HG02678 (cell line): ENCODE measurements around the gene TNFAIP1.
"Not testable (repeated sequence)": the region's sequence is repeated elsewhere in the genome, so short reads cannot be mapped to it uniquely, and the experiment has no call there.

ENCODE experiments used
- ATAC-seq: cut with Tn5 transposase; IDR thresholded peaks from one replicate; pipeline ENCODE4 v1.9.1; 2021; ENCODE audit warnings: mild to moderate bottlenecking, moderate library complexity; ENCODE audit not compliant: unreplicated experiment

TNFAIP1 gene

DNA sequence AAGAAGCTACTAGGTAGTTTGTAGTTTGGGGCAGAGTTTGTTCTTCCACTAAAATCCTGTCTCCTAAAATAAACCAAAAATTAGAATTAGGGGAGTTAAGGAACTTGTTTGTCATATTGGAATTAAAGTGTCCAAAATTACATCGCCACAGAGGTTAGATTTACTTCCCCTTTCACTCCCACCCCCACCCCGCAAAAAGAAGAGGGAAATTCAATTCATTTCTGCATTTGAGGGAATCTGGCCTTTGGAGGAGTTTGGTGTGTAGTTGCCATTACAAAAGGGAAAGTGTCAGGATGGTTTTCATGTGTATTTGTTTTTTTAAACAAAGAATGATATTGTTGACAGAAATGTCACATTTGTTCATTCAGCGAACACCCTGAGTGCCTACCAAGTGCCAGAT lies 10.8 kb upstream of the TNFAIP1 start:
- ATAC-seq: no peak

DNA sequence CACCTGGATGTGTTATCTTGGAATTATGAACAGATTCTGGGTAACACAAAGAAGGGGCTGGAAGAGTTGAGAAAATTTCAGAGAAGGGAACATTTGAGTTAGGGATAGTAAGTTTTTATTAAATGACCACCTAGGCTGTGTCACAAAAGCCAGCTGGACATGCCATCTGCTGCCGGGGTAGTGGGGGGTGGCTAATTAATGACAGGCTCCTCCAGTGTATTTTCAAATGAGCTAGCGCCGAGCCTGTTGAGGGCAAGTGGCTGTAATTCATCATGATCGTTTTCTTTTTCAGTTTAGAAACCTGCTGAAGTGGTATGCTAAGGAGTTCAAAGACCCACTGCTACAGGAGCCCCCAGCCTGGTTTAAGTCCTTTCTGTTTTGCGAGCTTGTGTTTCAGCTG lies 10.3 kb upstream of the TNFAIP1 start:
- no peak for ATAC-seq

DNA sequence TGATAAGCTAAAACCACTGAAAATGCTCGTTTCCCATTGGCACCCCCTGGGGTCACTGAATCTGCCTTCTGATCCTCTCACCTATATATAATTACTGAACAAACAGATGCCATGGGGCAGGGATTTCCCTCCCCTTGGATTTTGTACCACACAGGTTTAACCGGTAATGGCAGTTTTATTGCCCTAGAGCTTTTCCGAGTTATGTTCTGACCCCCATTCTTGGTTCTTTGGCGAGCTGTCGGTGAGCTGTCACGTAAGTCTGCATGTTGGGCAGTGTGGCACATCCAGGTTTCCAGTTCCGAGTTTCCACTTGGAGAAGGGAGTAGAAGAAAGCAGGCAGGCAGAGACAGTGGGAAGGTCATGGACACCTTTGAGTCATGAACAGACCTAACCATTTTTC lies 9.4 kb upstream of the TNFAIP1 start:
- no peak for ATAC-seq

DNA sequence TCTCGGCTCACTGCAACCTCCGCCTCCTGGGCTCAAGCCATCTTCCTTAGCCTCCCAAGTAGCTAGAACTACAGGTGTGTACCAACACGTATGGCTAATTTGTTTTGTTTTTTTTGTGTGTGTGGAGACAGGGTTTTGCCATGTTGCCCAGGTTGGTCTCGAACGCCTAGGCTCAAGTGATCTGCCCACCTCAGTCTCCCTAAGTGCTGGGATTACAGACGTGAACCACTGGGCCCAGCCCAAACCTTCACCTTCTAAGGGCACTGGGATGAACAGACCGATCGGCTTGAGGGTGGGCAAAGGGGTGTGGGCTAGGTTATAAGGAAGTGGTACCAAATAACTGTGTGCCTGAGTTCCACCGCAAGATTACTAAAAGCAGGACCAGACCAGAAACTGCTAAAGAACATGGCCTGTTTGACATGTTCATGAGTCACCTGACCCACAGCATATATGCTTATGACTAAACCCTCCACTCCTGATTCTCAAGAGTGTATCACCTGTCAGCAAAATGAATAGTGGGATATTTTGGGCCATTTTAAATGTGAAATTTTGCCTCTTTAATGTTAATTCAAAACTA lies 8.4 kb upstream of the TNFAIP1 start:
- no peak for ATAC-seq

DNA sequence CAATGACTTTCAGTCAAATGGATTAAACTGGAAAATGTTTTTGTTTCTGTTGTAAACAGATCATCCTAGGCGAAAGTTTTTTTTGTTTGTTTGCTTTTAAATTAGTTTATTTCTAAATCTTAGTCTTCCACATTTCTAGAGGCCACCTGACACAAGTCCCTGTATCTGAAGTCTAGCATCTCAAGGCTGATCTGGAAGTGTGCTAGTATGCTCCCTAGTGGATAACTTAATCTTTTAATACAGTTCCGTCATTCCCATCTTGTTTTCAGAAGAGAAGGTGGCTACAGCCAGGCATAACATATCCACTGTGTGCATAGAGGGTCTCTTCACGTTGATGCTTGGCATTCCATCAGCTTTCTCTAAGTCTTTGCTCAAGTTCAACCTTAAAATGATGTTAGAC lies 7.9 kb upstream of the TNFAIP1 start:
- no peak for ATAC-seq

DNA sequence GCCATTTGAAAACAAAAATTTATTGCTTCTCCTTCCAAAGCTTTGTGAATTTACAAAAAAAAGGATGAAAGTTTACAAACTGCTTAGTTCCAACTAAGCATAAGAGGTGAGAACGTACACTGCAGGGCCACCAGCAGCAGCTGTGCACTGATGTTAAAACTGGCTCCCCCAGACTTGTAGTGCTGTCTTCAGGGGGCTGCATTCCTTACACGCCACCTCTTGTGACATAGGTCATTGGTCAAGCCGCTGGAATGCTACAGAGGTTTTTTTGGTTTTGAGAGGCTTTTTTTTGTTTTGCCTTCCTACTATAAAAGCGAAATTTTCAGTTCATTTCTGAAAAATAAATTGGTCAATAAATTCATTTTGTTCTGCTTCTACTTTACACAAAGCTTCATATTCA lies 7.2 kb upstream of the TNFAIP1 start:
- ATAC-seq: no peak

DNA sequence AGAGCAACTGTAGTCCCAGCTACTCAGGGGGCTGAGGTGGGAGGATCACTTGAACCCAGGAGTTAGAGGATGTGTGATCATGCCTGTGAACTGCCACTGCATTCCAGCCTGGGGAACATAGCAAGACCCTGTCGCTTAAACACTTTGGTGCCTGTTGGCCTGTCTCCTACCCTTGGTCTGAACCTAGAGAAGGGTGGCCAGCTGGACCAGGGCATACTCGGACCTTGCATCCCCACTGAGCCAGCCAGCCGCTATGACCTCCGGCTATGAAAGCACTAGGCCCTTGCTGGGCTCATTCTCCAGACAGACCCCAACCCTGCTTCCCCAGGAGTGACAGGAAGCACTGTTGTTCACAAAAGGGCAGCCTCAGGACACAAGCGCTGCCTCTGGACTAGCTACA lies 4.9 kb upstream of the TNFAIP1 start:
- no peak for ATAC-seq

DNA sequence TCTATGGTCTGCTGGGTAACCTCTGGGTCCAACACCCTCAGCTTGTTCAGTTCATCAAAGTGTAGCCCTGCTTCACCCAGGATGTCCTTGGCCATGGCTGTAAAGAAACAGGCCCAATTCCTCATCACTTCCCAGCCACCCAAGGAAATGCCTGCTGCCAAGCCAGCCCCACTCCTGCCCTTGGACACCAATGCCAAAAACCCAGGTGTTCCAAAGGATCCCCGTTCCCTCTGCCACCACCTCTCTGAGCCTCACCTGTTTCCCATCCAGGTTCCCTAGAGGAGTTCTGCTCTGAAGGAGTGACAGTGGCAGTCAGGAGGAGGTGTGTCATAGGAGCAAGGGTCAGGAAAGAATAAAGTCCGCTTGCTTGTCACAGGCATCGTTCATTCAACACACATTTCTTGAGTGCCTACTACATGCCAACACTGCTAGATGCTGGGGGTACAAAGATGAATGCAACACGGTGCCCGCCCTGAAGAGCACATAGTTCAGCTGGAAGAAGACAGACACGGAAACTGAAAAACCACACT lies 3.6 kb upstream of the TNFAIP1 start:
- no peak for ATAC-seq

DNA sequence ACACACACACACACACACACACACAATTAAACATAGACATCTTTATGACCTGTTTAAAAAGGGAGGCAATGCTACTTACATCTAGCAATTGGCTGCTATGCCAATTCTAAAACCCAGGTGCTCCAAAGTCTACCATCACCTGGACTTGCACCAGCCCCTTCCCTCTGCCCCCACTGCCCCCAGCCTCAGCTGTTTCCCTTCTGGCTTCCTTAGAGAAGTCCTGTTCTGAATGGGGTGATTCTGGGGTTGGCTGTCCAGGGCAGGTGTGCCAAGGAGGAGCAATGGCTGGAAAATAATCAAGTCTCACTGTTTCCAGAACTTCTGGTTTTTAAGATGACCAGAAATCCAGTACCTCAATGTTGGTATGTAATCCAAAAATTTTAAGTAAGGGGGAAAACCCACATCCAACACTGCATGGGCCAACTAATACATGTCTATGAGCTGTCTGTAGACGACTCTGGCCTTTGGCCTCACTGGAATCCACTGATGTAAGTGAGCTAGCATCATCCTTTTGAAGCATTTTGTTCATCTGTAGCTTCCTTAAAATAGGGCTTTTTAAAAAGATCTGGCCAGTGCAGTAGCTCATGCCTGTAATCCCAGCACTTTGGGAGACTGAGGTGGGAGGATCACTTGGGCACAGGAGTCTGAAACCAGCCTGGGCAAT lies 2.3 kb upstream of the TNFAIP1 start:
- ATAC-seq: no peak

DNA sequence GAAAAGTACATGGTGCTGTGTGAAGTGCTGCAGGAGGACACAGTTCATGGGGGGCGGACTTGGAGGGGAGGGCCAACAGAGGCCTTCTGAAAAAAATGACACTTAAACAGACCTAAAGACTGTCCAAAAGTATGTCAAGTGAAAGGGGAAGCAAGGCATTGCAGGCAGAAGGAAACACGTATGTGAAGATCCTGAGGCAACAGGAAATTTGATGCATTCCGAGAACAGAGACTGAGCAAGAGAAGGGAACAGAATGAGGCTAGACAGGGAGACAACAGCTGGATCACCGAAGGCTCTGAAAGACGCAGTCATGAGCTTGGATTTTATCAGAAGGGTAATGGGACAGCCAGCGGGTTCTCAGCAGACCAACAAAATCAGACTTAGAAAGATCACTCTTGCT lies 1.4 kb upstream of the TNFAIP1 start:
- no peak for ATAC-seq

DNA sequence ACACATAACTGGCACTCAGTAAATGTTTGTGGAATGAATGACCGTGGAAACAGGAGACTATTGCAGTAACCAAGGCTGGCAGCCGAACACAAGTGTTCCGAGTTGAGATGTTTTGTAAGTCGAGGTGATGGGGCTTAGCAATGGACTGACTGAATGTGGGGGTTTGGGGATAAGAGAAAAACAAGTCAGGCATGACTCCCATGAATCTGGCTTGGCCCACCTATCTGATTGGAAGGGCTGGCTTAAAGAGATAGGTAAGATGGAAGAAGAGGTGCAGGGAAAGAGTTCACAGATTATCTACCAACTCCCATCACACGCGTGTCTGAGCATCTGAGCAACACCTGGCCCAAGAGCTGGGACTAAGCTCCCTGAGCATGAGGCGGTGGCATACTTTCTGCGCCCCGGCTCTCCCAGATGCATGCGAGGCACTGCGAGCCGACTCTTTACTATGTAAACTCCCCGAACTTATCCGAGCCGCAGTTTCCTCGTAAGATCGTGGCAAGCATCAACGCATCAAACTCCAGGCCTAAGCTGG lies 828 bp upstream of the TNFAIP1 start:
- ATAC-seq: no peak

DNA sequence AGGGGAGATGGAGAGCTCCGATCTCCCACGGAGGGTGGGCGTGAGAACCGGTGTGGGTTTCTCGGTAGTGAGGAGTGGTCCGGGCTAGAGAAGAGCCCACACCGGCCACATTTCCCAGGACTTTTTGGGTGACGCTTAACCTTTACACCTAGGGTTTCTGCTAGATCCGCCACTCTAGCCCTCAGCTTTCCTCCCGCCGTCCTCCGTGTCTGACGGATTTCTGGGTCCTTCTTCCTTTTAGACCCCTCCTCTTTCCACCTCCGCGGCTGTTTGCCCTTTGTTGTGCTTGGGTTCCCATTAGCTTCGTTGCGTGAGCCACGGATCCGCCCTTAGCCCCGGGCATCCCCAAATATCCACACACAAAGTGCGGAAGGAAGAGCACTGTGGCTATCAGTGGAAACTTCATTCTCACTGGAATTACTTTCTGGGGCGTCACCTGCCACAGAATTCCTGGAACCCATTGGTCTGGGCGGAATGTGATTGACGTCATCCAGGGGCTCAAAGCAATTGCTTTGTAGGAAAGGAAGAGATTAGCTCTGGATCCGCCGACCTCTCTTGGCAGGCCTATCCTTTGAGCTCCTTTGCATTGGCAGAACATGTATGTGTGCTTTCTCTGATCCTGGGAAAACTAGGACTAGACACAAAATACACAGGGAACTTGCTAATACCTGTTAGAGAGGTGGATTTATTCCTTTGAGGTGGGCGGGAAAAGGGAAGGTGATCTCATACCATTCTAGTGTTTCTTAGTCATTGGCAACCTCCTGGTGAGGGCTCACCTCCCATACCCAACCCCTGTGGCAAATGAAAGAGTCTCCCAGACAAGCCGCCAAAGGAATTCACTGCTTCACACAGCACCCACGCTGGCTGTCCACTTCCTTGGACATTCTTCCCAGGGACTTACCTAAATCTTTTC lies 654 bp downstream of the TNFAIP1 start:
- no peak for ATAC-seq

DNA sequence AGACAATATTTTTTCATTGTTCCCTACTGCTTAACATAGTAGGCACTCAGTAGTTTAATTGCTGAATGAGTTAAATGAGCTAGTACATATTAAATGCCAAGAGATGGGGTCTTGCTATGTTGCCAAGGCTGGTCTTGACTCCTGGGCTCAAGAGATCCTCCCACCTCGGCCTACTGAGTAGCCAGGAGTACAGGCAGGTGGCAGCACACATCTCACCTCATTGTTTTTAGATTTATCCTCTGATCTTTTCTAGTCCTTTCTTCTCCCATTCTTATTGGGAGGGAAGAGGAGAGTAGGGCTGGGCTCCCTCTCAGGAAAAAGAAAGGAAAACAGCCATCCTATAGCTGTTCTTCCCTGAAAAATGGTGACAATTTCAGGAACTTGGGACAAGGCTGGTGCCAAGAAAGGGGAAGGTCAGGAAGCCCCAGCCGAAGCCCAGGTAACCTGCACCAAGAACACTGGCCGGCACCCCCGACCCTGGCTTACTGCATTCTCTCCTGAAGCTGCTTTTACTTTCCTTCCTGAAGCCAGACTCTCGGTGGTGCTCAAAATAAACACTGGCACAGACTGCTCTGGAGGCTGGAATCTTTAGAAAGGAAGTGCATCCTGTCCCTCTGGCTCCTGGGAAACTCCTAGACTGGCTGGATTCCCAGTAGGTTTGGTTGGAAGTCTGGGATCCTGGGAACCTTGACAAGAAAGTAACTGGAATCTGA lies 2.7 kb downstream of the TNFAIP1 start:
- ATAC-seq: no peak

DNA sequence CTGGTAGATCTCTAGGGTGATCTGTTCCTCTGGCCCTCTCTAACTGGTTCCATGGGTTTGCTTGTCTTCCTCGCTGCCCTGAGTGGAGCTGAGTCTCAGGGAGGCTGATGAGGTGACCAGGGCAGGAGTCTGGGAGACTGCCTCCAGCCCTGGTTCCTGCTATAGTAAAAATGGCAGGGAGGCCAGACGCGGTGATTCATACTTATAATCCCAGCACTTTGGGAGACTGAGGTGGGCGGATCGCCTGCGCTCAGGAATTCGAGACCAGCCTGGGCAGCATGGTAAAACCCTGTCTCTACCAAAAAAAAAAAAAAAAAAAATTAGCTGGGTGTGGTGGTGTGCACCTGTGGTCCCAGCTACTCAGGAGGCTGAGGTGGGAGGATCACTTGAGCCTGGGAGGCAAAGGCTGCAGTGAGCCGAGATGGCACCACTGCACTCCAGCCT lies 3.2 kb downstream of the TNFAIP1 start:
- not testable (repeated sequence) for ATAC-seq

DNA sequence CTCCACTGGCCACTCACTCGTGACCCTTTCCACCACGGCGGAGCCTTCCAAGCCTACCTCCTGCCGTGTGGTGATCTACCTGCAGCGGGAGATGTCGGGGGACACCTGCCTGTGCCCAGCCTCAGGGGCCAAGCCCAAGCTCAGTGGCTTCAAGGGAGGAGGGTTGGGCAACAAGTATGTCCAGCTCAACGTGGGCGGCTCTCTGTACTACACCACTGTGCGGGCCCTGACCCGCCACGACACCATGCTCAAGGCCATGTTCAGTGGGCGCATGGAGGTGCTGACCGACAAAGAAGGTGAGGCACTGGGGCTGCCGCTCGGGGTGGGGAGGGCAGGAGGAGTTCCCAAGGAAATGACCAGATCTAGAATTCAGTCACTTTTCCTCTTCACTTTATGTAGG lies 3.9 kb downstream of the TNFAIP1 start:
- no peak for ATAC-seq

DNA sequence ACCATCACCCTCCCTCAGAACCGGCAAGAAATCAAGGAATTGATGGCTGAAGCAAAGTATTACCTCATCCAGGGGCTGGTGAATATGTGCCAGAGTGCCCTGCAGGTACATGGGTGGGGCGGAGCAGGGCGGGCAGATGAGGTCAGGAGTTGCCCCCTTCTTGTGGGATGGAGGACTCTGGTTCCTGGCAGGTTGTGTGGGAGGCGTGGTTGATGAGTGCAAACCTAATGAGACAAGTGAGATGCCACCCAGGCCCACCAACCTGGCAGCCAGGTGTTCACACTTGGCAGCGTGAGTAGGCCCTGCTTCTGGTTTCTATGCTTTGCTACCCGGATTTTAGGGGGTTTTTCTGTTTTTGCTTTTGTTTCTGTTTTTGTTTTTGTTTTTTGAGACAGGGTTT lies 4.8 kb downstream of the TNFAIP1 start:
- ATAC-seq: no peak

DNA sequence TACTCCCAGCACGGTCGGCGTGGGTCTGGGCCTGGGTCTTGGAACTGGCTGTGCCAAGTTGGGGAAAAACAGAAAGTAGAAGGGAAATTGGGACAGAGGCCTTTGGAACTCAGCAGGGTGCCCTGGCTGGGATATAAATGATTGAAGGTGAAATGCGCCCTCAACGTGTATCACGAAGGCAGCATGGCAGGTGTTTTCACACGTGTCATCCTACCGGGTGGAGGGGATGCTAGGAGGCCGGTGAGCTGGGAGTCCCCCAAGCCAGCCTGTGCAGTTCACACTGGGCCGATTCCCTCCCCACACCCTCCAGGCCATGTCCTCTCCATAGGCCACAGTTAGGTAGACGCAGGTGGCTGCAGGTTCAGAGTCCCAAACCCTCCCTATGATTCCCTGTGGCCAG lies 6.0 kb downstream of the TNFAIP1 start:
- ATAC-seq: no peak

DNA sequence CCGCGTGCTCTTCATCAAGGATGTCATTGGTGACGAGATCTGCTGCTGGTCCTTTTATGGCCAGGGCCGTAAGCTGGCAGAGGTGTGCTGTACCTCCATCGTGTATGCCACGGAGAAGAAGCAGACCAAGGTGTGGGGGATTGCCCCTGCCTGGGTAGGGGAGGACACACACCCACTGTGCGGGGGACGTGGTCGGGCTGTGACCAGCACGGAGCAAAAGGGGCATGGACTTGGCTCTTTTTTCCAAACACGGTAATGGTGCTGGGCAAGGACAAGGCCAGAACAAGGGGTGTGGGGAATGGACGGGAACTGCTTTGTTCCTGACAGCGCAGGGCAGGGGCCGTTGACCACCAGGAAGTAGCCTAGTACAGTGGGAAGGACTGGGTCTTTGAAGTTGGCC lies 6.8 kb downstream of the TNFAIP1 start:
- no peak for ATAC-seq

DNA sequence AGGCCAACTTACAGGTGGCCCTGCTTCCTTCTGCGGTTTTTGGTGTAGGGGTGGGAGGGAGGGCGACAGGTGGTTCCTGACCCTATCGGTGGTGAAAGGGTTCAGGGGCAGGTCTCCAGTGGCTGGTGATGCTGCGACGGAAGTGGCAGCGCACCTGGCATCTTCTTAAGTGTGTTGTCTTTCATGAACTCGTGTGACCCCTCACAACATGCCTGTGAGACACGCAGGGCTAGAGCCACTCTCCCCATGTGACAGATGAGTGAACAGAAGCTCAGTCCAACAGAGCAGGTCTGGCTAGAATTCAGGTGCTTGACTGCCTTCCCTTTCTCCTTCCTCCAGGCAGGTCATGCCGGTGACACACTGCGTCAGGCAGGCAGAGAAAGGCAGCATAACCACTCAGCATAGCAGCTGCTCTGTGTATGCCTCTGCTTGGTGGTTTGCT lies 8.0 kb downstream of the TNFAIP1 start:
- ATAC-seq: no peak

DNA sequence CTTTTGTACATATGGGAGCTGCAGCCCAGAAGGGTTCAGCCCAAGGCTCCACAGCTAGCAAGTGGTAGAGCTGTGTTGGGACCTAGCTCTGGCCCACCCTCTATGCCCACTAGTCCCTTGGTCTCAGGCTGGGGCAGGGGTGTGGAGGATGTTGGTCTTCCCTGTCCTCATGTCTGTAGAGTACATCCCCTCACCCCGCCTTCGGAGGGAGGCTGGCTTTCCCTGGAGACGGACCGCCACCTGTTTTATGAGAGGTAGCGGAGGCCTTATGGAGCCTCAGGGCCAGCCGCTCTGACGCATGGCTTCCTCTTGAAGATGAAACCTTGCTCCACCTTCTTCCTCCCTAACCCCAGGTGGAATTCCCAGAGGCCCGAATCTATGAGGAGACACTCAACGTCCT lies 8.4 kb downstream of the TNFAIP1 start:
- no peak for ATAC-seq

DNA sequence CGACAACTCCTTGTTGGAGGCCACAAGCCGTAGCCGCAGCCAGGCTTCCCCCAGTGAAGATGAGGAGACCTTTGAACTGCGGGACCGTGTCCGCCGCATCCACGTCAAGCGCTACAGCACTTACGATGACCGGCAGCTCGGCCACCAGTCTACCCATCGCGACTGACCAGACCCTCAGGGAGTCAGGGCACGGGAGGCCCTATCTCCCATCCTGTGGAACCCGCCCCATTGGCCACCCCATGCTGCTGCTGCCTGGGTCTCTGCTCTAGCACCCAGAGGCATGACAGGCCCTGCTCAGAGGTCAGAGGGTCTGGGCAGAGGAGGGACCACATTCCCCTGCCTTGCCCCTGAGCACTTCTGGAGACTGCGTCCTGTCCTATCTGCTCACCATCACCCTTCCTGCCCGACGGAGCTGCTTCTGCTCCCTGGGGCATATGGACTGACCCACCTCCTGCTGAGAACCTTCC lies 8.9 kb downstream of the TNFAIP1 start:
- ATAC-seq: no peak
